T-helper 2 cell (primary cell): ENCODE measurements around the gene ART5.
A peak's percentile ranks its signal among the peaks of the same experiment; 100 is the strongest.
"Not testable (repeated sequence)": the region's sequence is repeated elsewhere in the genome, so short reads cannot be mapped to it uniquely, and the experiment has no call there.

Source experiments
- DNase-seq, 5 experiments: peaks; one replicate each; pipeline versions ENCODE4 v3.0.0 to v3.0.0-alpha.2; 2012 to 2022

ART5 gene

DNA sequence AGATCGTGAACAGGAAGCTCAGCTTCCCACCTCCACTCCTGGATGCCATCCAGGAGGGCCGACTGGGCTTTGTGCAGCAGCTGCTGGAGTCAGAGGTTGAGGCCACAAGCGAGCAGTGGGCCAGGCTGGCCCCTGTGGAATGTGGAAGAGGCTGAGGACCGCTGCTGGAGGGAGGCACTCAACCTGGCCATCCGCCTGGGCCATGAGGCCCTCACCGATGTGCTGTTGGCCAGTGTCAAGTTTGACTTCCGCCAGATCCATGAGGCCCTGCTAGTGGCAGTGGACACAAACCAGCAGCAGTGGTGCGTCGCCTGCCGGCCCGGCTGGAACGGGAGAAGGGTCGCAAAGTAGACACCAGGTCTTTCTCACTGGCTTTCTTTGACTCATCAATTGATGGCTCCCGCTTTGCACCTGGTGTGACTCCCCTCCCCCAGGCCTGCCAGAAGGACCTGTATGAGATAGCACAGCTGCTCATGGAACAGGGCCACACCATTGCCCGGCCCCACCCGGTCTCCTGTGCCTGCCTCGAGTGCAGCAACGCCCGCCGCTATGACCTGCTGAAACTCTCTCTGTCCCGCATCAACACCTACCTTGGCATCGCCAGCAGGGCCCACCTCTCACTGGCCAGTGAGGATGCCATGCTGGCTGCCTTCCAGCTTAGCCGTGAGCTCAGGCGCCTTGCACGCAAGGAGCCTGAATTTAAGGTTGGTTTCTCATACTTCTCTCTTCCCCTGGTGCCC is 24.9 kb downstream of the ART5 start:
- DNase-seq = no peak

- no peak for DNase-seq
Measured at GRCh38 chr11:3615998-3616397, 25.8 kb downstream of the ART5 start.

- peak in 2 of 5 experiments; percentile 35 to 71 for DNase-seq
Measured at GRCh38 chr11:3614742-3615171, 27.0 kb downstream of the ART5 start.

GRCh38 chr11:3613998-3614741 is 27.6 kb downstream of the ART5 start:
- DNase-seq = peak in 1 of 5 experiments; percentile 13

DNA sequence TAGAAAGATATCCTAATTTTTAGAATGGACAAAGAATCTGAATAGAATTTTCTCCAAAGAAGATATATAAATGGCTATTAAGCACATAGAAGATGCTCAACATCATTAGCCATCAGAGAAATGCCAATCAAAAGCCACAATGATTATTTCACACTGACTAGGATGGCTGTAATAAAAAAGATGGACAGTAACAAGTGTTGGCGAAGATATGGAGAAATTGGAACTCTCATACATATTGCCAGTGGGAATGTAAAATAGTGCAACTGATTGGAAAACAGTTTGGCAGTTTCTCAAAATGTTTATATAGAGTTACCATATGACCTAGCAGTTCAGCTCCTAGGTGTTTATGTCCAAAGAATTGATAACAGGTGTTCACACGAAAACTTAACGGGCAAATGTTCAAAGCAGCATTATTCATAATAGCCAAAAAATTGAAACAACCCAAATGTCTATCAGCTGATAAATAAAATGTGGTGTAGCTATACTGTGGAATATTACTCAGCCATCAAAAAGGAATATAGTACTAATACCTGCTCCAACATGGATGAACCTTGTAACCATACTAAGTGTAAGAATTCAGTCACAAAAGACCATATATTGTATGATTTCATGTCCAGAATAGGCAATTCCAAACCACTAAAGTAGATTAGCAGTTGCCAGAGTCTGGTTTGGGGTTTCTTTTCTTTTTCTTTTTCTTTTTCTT is 29.7 kb downstream of the ART5 start:
- no peak for DNase-seq

GRCh38 chr11:3610846-3611245 is 30.9 kb downstream of the ART5 start:
- no peak for DNase-seq

DNA sequence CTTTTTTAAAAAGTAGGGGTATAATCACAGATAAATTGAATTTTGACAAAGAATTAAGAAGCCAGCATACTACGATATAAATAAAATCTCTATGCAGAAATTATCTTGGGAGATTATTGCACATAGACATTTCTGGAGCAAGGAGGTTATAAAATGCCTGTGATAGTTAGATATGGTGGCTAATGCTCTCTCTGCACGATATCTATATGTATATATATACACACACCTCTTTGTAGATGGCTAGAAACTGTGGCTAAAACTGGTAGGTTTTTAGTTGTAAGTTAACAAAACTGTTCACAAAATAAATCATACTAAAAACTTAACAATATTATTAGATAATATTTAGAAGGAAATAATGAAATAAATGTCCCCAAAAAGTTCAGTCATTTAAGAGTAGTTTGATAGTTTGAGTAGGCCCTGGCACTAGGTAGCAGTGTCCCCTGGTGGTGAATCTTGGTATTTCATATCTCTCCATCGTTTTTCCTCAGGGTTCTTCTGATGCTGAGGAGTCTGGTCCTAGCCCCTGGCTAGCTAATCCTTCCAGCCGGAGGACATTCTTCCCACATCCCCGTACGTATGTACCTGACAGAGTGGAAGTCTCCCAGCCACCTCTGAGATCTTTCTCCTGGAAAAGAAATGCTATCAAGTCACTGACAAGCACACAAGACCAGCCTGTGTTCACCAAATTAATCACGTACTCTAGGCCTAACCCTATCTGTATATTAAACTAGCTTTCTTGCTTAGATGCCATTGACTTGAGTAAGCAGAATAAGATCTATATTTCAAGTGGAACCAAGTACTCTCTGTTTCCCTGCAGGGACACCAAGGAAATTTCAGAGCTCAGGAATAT is 32.2 kb downstream of the ART5 start:
- DNase-seq = peak in 1 of 5 experiments; percentile 27

DNA sequence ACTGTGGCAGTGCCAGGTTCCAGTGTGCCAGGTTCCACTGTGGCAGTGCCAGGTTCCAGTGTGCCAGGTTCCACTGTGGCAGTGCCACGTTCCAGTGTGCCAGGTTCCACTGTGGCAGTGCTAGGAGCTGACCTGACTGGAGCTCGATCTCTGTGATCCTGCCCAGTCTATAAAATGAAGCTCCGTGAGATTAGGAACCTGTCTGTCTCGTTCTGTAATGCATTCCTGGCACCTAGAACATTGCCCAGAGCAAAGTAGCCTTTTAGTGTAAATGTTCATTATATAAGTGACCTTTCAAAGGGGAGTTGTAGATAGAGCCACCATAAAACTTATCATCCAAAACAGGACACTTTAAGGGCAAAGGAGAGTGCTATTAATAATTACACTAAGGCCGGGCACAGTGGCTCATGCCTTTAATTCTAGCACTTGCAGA is 36.0 kb downstream of the ART5 start:
- no peak for DNase-seq

DNA sequence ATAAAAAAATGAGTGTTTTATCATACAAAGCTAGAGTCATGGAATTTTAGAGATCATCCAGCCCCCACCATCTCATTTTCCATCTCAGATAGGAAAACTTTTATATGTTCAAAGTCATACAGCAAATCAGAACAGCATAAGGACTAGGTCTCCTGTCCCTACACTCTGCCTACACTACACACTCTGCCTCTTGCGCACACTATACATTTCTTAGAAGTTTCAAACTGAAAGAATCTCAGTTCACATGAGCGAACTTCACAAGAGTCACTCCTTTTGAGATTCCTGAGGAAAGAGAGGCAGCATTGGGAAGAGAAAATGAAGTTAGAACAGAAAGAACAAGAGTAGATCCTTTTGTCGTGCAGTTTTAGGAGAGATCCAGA is 36.5 kb downstream of the ART5 start:
- DNase-seq = no peak

DNA sequence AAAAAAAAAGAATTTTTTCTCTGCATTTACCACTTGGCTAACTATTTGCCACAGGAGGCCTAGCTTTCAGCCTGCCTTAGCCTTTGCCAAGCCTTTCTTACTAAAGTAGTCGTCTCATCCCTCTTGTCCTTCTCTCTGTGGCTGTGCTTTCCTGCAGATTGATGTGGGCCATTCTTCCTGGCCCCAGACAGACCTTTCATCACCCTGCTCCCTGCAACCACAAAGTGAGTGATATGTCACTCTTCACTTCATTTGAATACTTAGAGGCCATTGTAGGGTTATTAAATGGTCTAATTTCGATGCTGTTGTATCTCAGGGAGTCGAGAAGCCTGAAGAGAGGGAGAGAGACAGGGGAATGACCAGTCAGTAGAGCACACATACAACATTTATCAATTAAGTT is 37.6 kb downstream of the ART5 start:
- DNase-seq = no peak

- not testable (repeated sequence) for DNase-seq
Measured at GRCh38 chr11:3600201-3600600, 41.6 kb downstream of the ART5 start.

DNA sequence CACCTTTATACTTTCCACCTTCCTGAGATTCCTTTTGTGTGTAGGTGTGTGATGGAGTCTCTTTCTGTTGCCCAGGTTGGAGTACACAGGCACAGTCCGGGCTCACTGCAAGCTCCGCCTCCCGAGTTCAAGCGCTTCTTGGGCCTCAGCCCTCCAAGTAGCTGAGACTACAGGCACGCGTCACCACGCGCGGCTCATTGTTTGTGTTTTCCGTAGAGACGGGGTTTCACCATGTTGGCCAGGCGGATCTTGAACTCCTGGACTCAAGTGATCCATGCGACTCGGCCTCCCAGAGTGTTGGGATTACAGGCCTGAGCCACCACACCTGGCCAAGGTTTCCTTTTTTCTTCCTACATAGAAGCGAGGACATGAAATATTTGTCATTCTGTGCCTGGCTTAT is 44.0 kb downstream of the ART5 start:
- not testable (repeated sequence) for DNase-seq

DNA sequence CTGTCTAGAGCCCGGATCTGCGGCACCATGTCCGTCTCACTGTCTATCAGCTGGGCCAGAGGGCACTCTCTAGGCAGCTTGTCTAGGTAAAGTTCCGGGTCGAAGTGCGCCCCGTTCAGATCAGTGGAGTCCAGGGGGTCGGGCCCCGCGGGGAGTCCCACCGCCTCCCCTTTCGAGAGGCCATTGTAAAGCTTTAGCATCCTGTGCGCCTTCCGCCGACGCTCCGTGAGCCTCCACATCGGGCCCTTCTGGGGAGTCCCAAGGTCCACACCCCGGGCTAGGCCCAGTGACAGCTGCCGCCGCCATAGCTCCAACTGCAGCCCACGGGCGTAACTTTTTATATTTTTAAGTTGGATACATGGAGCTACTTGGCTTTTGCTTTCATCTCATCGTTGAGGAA is 50.5 kb downstream of the ART5 start:
- not testable (repeated sequence) for DNase-seq

DNA sequence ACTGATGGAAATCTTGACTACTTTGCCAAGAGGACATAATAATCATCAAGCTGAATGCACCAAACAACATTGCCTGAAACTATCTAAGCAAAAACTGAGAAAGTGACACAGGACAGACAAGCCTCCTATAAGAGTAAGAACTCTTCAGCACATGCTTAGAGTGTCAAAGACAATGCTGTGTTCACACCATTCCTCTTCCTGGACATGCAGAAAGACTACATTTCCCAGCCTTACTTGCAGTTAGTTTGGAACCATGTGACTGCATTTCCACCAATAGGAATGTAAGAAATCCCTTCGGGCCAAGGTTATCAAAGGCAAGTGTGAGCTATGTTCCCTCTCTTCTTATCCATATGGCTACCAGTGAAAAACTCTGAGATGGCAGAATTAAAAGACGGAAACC is 51.6 kb downstream of the ART5 start:
- peak in 1 of 5 experiments; percentile 10 for DNase-seq

DNA sequence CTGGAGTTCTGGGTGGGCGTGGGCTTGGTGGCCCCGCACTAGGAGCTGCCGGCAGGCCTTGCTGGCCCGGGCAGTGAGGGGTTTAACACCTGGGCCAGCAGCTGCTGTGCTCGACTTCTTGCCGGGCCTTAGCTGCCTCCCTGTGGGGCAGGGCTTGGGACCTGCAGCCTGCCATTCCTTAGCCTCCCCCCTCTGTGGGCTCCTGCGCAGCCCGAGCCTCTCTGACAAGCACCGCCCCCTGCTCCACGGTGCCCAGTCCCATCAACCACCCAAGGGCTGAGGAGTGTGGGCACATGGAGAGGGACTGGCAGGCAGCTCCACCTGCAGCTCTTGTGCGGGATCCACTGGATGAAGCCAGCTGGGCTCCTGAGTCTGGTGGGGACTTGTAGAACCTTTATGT is 53.0 kb downstream of the ART5 start:
- not testable (repeated sequence) for DNase-seq
